Kidney (tissue), 14 donors: ENCODE data around the gene OXER1. TPM values are rescaled to one million over a fixed set of nuclear protein-coding genes. Genes with fewer than 3 reads are reported as not detected.

Experiments
- DNase-seq, 5 donors: peaks; one replicate each; pipeline ENCODE4 v3.0.0-alpha.2; 2013 to 2020
- FAIRE-seq: peaks from 2 replicates; lab custom pipeline; 2012; peaks lifted over from hg19 to GRCh38; lab: Jason Lieb, UNC
- H3K27ac ChIP-seq, 2 donors: one replicate each; pipeline ENCODE4 v1.7.0; 2013; ENCODE audit warnings: low read depth in 2 of 2, low read length in 2 of 2, inconsistent platforms in 1 of 2
- H3K27me3 ChIP-seq: one replicate; pipeline ENCODE4 v1.7.1; 2013; ENCODE audit warnings: low read length, inconsistent platforms; ENCODE audit not compliant: control insufficient read depth, insufficient read depth
- H3K36me3 ChIP-seq, 3 donors: one replicate each; pipeline versions ENCODE4 v1.7.0 to v1.7.1; 2013; ENCODE audit warnings: low read length in 3 of 3, control low read depth in 1 of 3, inconsistent platforms in 1 of 3; ENCODE audit not compliant: insufficient read depth in 3 of 3, control insufficient read depth in 2 of 3
- H3K4me1 ChIP-seq, 3 donors: one replicate each; pipeline versions ENCODE4 v1.7.0 to v1.7.1; 2013; ENCODE audit warnings: low read length in 3 of 3, inconsistent platforms in 1 of 3, low read depth in 1 of 3; ENCODE audit not compliant: control insufficient read depth in 2 of 3, insufficient read depth in 2 of 3
- H3K4me3 ChIP-seq, 3 donors: one replicate each; pipeline versions ENCODE4 v1.7.0 to v1.8.1; 2013; ENCODE audit warnings: low read length in 3 of 3, control low read depth in 1 of 3, inconsistent platforms in 1 of 3
- H3K9ac ChIP-seq, 3 donors: one replicate each; pipeline versions ENCODE4 v1.7.0 to v1.7.1; 2013; ENCODE audit warnings: low read length in 3 of 3, control low read depth in 1 of 3, inconsistent platforms in 1 of 3
- H3K9me3 ChIP-seq, 3 donors: one replicate each; pipeline versions ENCODE4 v1.7.0 to v1.7.1; 2013; ENCODE audit warnings: low read length in 3 of 3, control low read depth in 1 of 3, inconsistent platforms in 1 of 3; ENCODE audit not compliant: control insufficient read depth in 2 of 3, insufficient read depth in 1 of 3
- CTCF ChIP-seq: IDR thresholded peaks from 3 replicates; pipeline ENCODE4 v1.5.1; 2012; ENCODE audit warnings: mild to moderate bottlenecking, moderate library complexity, borderline replicate concordance; ENCODE audit not compliant: insufficient read depth; ENCODE audit errors: extremely low read depth
- intact Hi-C: fragments of 100-400 bp; cut with DNase I; formaldehyde crosslinking; loops from one replicate; pipeline ENCODE4 v1.11.1; 2022
- polyA plus RNA-seq: library from polyadenylated mRNA; stranded (reverse); fragments of 350-450 nt; fragmentation: Illumina TruSeq; extraction: RNeasy Lipid Tissue Mini Kit (QIAGEN cat#74804); gene quantifications from one replicate; pipeline ENCODE4 v1.2.3, GENCODE V29; 2014; ENCODE audit warnings: low read depth, low replicate concordance; ENCODE audit not compliant: insufficient read depth
- total RNA-seq: library from RNA; stranded (reverse); fragmentation: NEBNext Ultra II Directional; extraction: Animal tissue kit (Norgen Biotek cat#: 25700); gene quantifications from one replicate; pipeline ENCODE4 v1.2.1, GENCODE V29; 2021
- donor health status: control.
- donor health status: control.
- donor health status: control.
- donor health status: control.
- donor health status: control.
- donor health status: DM: yes; HTN: yes; CAD: no.
- donor health status: Normal renal cell carcinoma (clear cell type).

Gene OXER1
- total and polyA plus RNA-seq, 2 donors from 2014 or later = 2.5 to 5.4 TPM

- Histone ChIP-seq H3K27me3 (no peaks in the 10 kb centered on the region), H3K4me1 (peaks cover 0 to 6% (median 0%) of the 10 kb centered on the region in 3 donors), H3K27ac (peak overlapping the region; percentile 98 to 99), H3K9ac (peak overlapping the region; percentile 37 to 99 (median 92)), H3K4me3 (peak overlapping the region; percentile 68 to 95 (median 90)), H3K36me3 (no peaks in the 10 kb centered on the region), H3K9me3 (no peaks in the 10 kb centered on the region)
- FAIRE-seq = no peak
- peak; percentile 74 to 90 (median 87) for DNase-seq
- TF ChIP-seq CTCF = no peak
- intact Hi-C loops = no loop called here
These were observed 47.3 kb upstream of the OXER1 start for GRCh38 chr2:42810971-42811811.

GRCh38 chr2:42810121-42810970 is 46.4 kb upstream of the OXER1 start:
- peak overlapping the region; percentile 98 to 99 for H3K27ac ChIP-seq
- H3K4me3 ChIP-seq = peak overlapping the region; percentile 68 to 95 (median 90)
- H3K9me3 ChIP-seq = no peaks in the 10 kb centered on the region
- intact Hi-C loops = no loop called here
- no peaks in the 10 kb centered on the region for H3K36me3 ChIP-seq
- peak; percentile 97 to 98 (median 97) for DNase-seq
- no peak for TF ChIP-seq CTCF
- FAIRE-seq = no peak
- H3K4me1 ChIP-seq = peaks cover 0 to 6% (median 0%) of the 10 kb centered on the region in 3 donors
- H3K9ac ChIP-seq = peak overlapping the region; percentile 37 to 99 (median 92)
- no peaks in the 10 kb centered on the region for H3K27me3 ChIP-seq

GRCh38 chr2:42809819-42810120 is 45.8 kb upstream of the OXER1 start:
- peak in 4 of 5 donors; percentile 87 to 96 (median 90) for DNase-seq
- no peaks in the 10 kb centered on the region for H3K36me3 ChIP-seq
- no peaks in the 10 kb centered on the region for H3K9me3 ChIP-seq
- TF ChIP-seq CTCF = no peak
- H3K27me3 ChIP-seq = no peaks in the 10 kb centered on the region
- H3K9ac ChIP-seq = peak overlapping the region; percentile 29 to 75 (median 31)
- peak overlapping the region; percentile 52 to 67 (median 57) for H3K4me3 ChIP-seq
- H3K27ac ChIP-seq = peak overlapping the region; percentile 98 to 99
- intact Hi-C loops = no loop called here
- FAIRE-seq = no peak
- peaks cover 0 to 6% (median 0%) of the 10 kb centered on the region in 3 donors for H3K4me1 ChIP-seq
